NAMALWA (cell line): ENCODE results near the gene TIFAB.
"Not testable (repeated sequence)": the region's sequence is repeated elsewhere in the genome, so short reads cannot be mapped to it uniquely, and the experiment has no call there.

Source experiments
- DNase-seq: peaks from one replicate; pipeline ENCODE4 v3.0.0-alpha.2; 2015; ENCODE audit warnings: low spot score

TIFAB gene, protein sequence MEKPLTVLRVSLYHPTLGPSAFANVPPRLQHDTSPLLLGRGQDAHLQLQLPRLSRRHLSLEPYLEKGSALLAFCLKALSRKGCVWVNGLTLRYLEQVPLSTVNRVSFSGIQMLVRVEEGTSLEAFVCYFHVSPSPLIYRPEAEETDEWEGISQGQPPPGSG

DNA sequence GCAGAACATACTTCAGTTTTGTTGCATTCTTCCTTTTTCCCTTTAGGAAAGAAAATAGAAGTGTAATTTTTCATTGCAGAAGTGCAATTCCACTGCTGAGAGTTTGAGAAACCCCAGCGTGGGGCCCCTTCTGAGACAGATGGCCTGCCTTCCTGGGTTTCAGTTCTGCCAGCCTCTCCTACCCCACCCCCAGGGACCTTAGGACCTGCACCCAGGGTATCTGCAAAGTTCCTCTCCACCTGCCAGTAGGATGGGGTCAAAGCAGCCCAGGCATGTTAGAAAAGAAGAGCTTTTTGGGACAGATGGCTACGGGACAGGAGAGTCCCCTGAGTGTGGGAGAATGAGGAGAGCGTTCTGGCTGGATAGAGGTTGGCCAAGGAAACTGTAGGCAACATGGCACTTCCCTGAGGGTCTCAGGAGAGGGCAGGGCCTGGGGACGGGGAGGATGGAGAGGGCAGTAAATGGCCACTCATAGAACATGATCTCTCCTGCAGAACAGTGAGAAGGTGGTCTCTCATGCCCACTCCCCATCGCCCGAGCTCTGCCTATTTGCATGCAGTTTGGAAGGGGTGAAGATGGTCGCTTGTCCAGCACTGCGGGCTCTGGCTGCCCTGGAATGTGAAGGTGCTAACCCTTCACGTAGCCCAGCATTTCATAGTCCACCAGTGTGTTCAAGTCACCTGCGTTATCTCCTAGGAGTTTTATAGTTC lies at the start of gene TIFAB:
TSS of gene TIFAB (minus strand) at position 31 of the 710 bp plus-strand sequence. CDS start 2,412 bp downstream, outside the sequence.
- DNase-seq: no peak

DNA sequence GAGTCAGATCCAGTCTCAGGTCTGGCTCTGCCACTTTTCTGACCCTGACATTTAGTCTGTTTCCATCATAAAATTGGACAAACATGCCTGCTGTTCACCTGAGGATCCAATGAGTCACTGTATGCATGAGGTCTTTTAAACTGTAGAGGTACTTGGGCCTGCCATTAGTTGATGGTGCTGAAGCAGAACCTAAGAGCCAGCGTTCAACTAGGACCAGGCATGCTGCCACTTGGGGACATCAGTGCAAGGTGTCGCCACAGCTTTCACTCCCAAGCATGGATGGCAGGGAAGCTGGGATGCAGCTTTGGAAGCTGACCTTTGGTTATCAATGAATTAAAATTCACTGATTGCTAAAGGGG lies 46.5 kb upstream of the TIFAB start:
- no peak for DNase-seq

DNA sequence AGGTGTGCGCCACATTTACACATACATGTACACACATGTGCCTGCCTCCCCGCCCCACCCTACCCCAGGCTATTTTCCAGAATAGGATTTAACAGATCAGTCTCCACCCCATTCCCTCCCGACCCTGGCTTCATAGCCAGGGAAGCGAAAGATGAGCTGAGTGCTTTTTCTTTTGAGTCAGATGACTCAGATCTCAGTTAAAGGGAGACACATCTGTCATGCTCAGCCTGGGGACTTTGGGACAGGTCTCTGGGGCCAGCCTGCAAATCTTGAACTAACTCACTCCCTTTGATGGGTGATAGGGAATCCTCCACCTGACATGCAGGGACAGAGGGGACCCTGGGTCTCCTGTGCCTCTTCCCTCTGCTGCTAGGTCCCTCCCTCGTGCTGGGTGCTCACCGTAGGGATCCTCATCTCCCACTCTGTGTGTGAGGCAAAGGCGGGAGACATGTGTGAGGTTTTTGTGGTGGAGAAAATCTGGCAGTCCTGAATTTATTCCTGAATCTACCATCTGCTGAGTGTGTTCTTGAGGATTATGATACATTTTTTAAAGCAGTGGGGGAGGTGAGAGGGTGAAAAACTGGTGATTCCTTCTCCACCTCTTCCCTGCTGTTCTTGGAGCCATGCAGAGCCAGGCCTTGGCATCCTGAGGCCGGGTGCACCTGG lies 46.0 kb upstream of the TIFAB start:
- DNase-seq: no peak

DNA sequence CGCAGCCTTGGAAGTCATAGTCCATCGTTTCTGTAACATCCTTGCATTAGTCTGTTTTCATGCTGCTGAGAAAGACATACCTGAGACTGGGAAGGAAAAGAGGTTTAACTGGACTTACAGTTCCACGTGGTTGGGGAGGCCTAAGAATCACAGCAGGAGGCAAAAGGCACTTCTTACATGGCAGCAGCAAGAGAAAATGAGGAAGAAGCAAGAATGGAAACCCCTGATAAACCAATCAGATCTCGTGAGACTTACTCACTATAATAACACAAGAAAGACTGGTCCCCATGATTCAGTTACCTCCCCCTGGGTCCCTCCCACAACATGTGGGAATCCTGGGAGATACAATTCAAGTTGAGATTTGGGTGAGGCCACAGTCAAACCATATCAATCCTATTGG lies 43.4 kb upstream of the TIFAB start:
- not testable (repeated sequence) for DNase-seq

DNA sequence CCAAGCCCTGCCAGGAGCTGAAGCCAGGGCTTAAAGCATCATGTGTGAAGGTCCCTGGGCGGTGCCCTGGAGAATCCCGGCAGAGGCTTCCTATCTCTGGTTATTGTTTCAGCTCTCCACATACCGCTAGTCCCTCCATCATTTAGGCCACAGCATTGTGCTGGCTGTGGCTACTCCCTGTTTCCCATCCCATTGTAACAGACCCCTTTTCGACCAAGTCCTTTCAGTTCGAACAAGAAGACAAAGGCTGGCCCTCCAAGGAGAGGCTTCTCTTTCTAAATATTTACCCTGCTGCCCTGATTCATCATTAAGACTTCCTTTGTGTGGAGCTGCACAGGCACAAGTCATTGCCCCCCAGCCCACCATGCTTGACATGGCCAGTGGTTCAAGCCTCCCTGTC lies 42.0 kb upstream of the TIFAB start:
- DNase-seq: no peak

DNA sequence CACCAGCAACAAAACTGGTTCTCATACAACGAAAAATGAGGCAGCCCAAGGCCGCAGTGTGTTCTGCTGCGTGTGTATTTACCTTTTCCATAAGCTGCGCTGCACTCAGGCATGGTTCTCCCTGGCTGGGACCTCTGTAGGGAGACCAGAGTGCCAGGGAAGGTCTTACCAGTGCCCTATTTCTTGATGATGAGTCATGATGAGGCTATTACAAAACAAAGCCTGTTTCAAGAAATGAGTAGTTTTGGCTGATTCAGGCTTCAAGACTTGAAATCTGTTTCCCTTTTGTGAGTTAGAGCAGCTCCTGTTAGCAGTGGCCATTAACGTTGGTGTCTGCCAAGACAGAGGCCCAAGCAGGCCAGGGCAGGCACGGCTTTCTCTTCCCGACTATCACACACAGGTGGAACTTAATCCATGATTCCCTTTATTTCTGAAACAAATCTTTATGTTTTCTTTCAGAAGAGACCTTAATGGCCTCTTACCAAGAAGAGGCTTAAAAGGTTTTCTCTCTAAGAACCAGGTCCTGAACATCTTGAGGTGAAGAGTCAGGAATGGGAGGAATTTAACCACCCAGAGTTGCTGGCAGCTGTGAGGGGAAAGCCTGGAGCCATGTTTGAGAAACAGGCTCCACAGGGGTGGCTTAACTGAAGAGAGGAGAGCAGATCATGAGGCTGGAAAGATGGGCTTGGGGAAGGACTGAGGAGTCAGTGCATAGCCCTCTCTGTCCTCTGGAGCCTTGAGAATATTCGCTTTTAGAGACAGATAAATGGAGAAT lies 41.4 kb upstream of the TIFAB start:
- no peak for DNase-seq

DNA sequence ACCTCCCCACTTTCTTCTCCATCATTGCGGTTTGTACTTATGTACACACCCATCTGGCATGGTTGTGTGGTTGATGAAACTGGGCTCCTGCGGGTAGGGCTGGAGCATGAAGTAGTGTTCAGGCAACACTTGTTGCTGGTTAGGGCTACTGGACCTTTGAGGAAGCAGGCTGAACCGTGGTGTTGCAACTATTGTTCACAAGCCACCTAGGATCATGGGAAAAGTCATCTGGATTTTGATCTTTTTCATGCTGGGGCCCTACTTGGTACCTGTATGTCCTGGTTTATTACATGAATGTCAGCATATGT lies 40.1 kb upstream of the TIFAB start:
- no peak for DNase-seq

DNA sequence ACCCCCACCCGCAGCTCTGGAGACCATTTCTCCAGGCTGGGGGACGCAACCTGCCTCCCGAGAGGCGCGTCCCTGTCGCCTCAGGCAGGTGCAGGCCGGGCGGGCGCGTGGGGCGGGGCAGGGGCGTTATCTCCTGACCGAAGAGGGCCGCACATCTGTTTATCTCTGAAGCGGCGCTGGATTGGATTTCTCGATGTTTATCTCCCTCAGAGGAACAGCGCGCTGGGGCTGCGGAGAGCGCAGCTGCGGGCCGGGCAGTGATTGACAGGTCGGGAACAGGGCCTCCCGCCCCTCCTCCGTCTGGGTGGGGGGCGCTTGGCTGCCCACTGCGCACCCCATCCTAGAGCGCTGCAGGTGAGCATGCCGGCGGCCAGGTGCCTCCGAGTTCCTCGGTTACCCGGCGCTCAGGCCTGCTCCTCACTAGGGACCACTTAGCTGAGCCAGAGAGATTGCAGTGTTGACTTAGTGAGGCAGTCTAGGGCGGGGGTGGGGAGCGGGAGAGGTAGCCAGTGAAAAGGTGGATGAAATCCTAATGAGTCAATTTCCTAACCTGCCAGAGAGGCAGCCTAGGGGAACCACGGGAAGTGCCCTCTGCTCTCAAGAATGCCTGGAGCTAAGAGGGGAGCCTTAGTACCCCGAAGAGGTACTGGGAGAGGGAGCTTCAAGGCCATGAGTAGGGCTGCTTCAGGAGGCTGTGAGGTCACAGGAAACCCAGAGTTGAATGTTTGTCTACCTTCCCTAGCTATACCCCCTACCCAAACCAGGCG lies 39.6 kb upstream of the TIFAB start:
- no peak for DNase-seq

DNA sequence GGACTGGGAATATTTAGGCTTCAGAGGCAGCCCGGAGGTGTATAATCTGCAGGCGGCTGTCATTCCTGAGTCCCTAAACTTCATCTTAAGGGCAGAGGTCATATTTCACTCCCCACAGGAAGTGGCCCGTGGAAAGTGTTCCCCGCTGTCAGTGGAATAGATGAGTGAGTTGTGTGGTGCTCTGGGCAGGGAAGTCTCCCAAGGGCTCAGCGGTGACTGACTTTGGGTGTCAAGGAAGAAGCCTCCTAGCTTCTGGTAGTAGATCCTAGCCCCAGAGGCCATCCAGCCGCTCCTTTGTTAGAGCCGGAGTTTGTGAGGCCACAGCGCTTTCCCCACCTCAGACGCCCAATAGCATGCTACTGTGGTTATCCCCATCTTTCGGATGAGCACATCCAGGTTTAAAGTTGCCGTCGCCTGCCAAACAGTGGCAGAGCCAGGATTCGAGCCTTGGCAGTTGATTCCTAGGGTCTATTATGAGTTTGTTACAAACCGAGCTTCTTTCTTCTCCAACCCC lies 38.9 kb upstream of the TIFAB start:
- DNase-seq: no peak

DNA sequence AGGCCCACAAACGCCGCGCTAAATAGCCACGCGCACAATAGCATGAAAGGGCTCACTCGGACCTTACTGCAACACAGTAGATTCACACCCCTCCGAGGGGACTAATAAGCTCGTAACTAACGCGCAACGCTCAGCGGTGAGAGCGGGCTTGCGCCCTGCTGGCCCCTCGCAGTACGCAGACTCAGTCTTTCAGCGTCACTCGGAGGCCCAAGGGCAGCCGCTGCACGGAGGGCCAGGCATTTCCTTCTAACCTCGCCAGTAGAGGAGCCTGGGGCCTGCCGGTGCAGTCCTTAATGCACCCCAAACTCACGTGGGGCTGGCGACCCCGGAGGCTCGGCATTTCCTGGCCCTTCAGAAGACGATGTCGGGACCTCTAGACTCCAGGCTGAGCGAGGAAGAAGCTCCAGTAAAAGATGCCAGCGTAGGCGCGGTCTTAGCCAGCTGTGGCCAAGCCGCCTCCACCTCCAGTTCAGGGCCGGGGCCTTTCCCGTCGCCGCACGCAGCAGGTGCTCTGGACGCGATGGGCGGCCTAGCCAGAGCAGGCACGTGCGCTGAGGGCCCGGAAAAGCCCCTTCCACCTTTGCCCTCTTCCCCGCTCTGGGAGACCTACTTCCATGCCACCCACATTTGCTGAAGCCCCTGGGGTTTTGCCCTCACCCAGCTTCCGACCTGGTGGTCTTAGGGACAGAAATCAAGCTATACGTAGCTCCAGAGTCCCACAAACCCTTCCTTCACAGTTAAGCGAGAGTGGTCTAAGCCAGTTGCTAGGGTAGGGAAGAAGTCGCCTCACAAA lies 38.3 kb upstream of the TIFAB start:
- no peak for DNase-seq

DNA sequence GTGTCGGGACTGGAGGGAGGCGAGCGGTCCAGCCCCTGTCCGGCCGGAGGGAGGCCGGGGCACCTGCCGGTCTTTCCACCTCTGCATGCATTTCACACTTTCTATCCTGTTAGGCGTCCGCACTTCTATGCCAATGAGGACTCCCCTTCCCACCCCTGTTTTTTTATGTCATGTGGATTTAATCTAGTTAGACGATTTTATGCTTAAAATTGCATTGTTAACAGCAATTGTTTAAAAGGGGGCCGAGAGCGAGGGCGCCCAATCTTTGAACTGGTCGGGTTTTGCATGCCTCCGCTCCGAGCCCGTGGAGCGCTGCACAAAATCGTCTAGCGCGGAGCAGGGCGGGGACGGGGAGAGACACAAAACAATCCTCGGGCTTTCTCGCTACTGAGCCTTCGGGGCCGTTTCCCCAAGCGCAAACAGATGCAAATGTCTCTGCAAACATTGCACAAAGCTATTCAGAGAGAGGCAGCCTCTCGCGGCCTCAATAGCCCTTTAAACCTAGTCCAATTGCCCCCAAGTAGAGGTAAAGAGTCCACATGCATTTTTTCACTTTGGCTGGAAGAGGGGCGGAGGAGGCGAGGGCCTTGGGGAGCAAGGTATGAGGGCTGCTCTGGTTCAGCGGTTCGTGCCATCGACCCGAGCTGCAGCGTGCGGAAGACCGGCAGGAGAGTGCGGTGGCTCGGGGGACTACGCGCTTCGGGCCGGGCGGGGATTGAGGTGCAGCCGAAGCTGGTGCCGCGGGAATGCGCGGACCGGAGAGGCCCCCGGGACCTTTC lies 37.5 kb upstream of the TIFAB start:
- DNase-seq: no peak

DNA sequence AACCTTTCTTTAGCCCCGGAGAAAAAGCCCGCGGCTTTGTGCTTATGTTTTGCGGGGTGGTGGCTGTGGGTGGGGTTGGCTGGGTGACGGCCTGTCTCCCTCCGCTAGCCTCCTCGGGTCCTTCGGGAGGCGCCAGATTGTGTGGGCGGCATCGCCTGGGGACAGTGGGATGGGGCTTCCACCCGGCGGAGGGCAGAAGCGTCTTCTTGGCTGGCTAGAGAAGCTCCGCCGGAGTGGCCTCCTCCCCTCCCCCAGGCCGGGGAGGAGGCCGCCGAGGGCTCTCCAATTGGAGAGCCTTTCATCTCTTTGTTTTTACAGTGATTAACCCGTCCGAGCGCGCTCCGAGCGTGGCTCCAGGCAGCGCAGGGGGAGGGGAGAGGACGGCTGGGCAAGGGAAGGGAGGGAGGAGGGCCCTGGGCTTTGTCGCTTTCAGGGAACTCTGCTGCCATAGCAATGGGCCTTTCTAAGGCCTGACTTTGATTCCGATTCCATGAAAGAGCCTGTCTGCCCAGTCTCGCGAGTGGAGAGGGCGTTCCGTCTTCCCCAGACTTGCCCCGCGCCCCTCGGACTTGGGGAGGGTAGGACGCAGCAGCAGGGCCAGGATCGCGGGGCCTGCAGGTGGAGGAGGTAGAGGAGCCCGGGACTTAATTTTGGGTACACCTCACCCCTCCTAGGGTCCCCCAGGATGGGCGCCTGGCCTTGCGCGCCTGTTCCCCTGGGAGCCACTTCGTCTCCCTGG lies 36.7 kb upstream of the TIFAB start:
- DNase-seq: no peak

DNA sequence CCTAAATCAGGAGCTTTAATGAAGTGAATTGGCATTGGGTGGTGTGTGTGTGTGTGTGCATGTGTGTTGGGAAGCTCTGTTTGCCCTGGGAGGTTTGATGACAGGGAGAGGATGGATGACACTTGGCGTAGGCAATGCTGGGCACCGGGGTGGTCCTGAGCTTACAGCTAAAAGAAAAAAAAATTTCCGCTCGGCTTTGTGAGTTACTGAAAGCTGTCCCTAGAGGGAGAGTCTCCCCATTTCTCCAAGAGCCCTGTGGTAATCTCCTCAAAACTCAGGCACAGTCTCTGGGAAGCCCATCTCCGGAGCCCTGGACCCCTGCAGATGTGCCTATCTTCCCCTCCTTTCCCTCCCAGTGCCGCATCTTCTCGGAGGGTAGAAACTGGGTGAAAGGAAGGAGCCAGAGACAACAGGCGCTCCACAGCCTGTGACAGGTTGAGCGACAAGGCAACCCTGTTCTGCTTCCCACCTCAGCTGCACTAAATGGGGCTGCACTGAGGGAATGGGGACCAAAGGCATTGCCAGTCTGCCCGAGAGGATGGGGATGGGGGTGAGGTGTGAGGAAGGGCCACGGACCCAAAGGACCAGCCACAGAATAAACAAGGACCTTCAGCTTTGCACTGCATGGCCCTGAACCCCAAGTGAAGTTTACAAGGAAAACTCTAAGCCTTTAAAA lies 35.8 kb upstream of the TIFAB start:
- DNase-seq: no peak

DNA sequence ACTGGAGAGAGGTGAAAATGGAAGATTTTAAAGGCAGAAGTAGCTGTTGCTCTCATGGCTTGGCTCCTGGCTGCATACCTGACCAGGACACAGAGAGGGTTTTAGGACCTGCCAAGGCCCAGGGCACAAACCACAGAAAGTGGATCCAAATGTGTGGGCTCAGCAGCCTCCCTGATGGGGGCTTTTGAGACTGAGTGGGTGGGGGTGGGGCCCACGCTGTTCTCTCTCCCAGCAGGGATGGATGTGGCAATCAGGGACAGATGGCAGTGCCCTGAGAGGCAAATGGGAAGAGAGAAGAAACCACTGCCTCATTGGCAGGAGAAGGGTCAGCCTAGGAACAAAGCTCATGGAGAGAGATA lies 34.9 kb upstream of the TIFAB start:
- DNase-seq: no peak

DNA sequence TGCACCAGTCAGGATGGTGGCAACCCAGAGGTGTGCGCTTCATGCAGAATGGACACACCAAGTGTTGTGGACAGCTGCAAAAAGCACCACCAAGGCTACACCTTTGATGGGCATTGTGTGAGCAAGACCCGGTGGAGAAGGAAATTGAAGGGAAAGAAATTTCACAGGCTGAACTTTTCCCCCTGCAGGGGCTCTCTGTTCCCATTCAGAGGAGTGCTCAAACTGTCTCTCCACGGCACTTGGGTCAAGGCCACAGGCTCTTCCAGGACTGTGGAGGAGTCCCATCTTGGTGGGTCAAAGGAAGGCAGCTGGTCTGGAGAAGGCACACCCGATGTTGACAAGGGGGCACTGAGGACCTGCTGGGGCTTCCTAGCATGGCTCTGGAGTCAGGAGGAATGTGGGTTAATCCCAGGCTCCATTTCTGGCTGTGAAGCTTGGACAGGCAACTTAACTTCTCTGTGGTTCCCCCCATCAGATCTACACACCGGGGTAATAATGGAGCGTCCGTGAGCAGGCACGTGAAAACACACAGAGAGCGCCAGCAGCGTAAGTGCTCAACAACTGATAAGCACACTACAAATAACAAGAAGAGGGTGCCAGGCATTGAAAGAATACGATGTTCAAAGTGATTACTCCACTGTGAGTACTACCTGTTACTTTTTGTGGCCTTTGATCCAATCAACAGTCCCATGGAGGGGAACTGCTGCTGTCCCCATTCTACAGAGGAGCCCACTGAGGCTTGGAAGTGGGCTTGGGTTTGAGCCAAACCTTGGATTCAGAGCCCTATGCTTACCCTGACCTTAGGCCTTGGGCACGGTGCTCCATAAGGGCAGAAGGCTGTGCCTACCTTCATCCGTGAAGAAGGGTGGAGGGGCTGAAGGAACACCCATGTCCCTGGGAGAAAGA lies 34.2 kb upstream of the TIFAB start:
- no peak for DNase-seq

DNA sequence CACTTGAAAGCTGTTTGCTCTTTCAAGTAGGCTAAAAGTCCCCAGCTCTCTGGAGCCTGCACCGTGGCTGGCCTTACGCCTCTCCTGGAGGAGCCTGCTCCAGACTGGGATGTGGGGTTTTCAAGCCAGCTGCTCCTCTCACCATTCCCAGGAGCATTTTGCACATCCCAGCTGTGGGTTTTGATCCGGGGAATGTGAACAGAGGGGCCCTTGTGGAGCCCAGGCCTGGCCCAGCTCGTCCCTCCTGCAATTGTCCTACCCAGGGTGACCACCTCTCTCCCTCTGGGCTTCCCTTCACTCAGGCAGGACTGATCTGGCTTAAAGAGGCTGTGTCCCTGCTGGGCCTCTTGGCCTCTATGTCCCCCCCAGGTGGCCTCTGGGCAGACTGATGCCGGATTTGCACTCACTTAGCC lies 32.5 kb upstream of the TIFAB start:
- no peak for DNase-seq

DNA sequence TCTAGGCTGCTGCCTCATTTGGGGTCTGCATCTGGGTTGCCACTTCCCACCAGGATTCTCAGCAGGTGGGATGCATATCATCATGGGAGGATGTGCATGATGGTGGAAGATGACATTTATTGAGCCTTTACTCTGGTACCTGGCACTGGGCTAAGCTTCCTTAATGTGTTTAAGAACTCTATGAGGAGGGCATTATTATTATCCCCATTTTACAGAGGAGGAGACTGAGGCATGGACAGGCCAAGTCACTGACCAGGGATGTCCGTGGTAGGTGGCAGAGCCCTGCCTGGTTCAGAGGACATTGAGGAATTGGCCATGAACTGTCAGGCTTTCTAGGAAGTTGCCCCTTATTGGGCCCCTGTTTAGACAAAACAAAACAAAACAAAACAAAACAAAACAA lies 31.1 kb upstream of the TIFAB start:
- DNase-seq: no peak

DNA sequence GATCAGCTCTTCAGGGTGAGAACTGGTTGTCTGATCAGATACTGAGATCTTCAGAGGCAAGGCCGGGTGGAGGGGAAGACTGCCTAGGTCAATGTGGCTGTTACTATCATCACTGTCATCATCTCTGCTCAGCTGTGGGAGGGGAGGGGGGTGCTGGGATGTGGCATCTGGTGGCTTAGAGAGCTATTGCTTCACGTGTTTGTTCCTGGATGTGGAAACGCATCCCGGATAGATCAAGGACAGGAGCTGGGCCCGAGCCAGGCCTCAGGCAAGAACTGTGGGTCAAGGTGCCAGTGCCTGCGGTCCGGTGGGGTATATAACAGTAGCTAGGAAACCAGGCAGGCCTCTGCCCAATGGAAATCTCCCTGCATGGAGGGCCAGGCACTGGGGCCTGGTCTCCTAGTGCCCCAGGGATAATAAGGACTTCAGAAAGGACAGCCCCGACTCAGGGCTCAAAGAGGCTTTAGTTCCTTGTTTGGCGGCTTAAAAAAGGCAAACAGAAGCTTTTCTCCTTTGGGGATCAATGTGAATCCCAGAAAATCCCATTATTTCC lies 30.3 kb upstream of the TIFAB start:
- no peak for DNase-seq
